Mesenchymal stem cell (in vitro differentiated cells and primary cell): ENCODE measurements around the gene PXT1.

Experiments used
- DNase-seq: peaks from one replicate; pipeline ENCODE4 v3.0.0-alpha.2; 2013
- H2AFZ ChIP-seq: one replicate; pipeline ENCODE4 v1.6.1; 2013; ENCODE audit warnings: low read depth, mild to moderate bottlenecking, control low read depth, inconsistent platforms, low read length, moderate library complexity
- H2AK5ac ChIP-seq: 2 replicates; pipeline ENCODE4 v1.6.1; 2013; ENCODE audit warnings: low read length, moderate library complexity, mild to moderate bottlenecking, inconsistent platforms; ENCODE audit not compliant: severe bottlenecking
- H2BK120ac ChIP-seq: one replicate; pipeline ENCODE4 v1.6.1; 2013; ENCODE audit warnings: low read depth, mild to moderate bottlenecking, inconsistent platforms, low read length, moderate library complexity
- H2BK12ac ChIP-seq, 2 experiments: one replicate each; pipeline ENCODE4 v1.6.1; 2013; ENCODE audit warnings: inconsistent platforms in 2 of 2, low read length in 2 of 2, mild to moderate bottlenecking in 2 of 2, moderate library complexity in 2 of 2, control low read depth in 1 of 2
- H2BK15ac ChIP-seq: one replicate; pipeline ENCODE4 v1.6.1; 2013; ENCODE audit warnings: mild to moderate bottlenecking, low read depth, inconsistent platforms; ENCODE audit not compliant: poor library complexity, severe bottlenecking
- H2BK5ac ChIP-seq: 2 replicates; pipeline ENCODE4 v1.6.1; 2013; ENCODE audit warnings: low read depth, mild to moderate bottlenecking, low read length, control low read depth, inconsistent platforms; ENCODE audit not compliant: poor library complexity, severe bottlenecking
- H3K14ac ChIP-seq, 2 experiments: one replicate each; pipeline ENCODE4 v1.6.1; 2013; ENCODE audit warnings: inconsistent platforms in 2 of 2, low read length in 2 of 2, control low read depth in 1 of 2, mild to moderate bottlenecking in 1 of 2, moderate library complexity in 1 of 2
- H3K18ac ChIP-seq, 2 experiments: one replicate each; pipeline ENCODE4 v1.6.1; 2013; ENCODE audit warnings: inconsistent platforms in 2 of 2, low read length in 2 of 2, control low read depth in 1 of 2, low read depth in 1 of 2, mild to moderate bottlenecking in 1 of 2
- H3K23ac ChIP-seq, 2 experiments: one replicate each; pipeline ENCODE4 v1.6.1; 2013; ENCODE audit warnings: inconsistent platforms in 2 of 2, low read length in 2 of 2, mild to moderate bottlenecking in 2 of 2, moderate library complexity in 2 of 2, control low read depth in 1 of 2
- H3K27ac ChIP-seq: 2 replicates; pipeline ENCODE4 v1.5.1; 2013; ENCODE audit warnings: mild to moderate bottlenecking, moderate library complexity, low read length, control low read depth, inconsistent platforms; ENCODE audit not compliant: poor library complexity, severe bottlenecking
- H3K27me3 ChIP-seq, 2 experiments: 2 replicates each; pipeline versions ENCODE4 v1.6.1 to v1.7.0; 2013; ENCODE audit warnings: low read length in 2 of 2, mild to moderate bottlenecking in 2 of 2, moderate library complexity in 2 of 2, control low read depth in 1 of 2, inconsistent platforms in 1 of 2; ENCODE audit not compliant: control insufficient read depth in 1 of 2, insufficient read depth in 1 of 2
- H3K36me3 ChIP-seq, 2 experiments: 2 replicates each; pipeline versions ENCODE4 v1.6.1 to v1.7.0; 2013; ENCODE audit warnings: low read length in 2 of 2, control low read depth in 1 of 2, inconsistent platforms in 1 of 2, low read depth in 1 of 2, mild to moderate bottlenecking in 1 of 2; ENCODE audit not compliant: insufficient read depth in 2 of 2, control insufficient read depth in 1 of 2
- H3K4ac ChIP-seq, 2 experiments: one replicate each; pipeline ENCODE4 v1.6.1; 2013; ENCODE audit warnings: inconsistent platforms in 2 of 2, low read length in 2 of 2, mild to moderate bottlenecking in 2 of 2, moderate library complexity in 2 of 2, control low read depth in 1 of 2, low read depth in 1 of 2
- H3K4me1 ChIP-seq: 2 replicates; pipeline ENCODE4 v1.6.1; 2013; ENCODE audit warnings: low read depth, low read length, control low read depth; ENCODE audit not compliant: control insufficient read depth, insufficient read depth
- H3K4me2 ChIP-seq: 2 replicates; pipeline ENCODE4 v1.6.1; 2013; ENCODE audit warnings: low read length, mild to moderate bottlenecking, inconsistent platforms; ENCODE audit not compliant: poor library complexity, severe bottlenecking
- H3K4me3 ChIP-seq, 2 experiments: 2 replicates each; pipeline versions ENCODE4 v1.5.1 to v1.7.0; 2013; ENCODE audit warnings: low read length in 2 of 2, mild to moderate bottlenecking in 2 of 2, control low read depth in 1 of 2, low read depth in 1 of 2; ENCODE audit not compliant: insufficient read depth in 1 of 2
- H3K79me1 ChIP-seq: replicated peaks from 2 replicates; pipeline ENCODE4 v1.6.1; 2013; ENCODE audit warnings: mild to moderate bottlenecking, control low read depth, low read length, inconsistent platforms; ENCODE audit not compliant: poor library complexity, severe bottlenecking
- H3K9ac ChIP-seq: 2 replicates; pipeline ENCODE4 v1.7.0; 2013; ENCODE audit warnings: mild to moderate bottlenecking, low read length, moderate library complexity
- H3K9me3 ChIP-seq: 2 replicates; pipeline ENCODE4 v1.7.0; 2013; ENCODE audit warnings: mild to moderate bottlenecking, low read length; ENCODE audit not compliant: control insufficient read depth
- H4K8ac ChIP-seq: one replicate; pipeline ENCODE4 v1.6.1; 2013; ENCODE audit warnings: inconsistent platforms, mild to moderate bottlenecking, low read length, moderate library complexity
- H4K91ac ChIP-seq: one replicate; pipeline ENCODE4 v1.6.1; 2013; ENCODE audit warnings: mild to moderate bottlenecking, low read length, inconsistent platforms
- whole genome bisulfite sequencing: methylation state at CpG from one replicate; pipeline ENCODE4 v1.1.7; 2013; ENCODE audit warnings: mixed read lengths; 5-methylcytosine and 5-hydroxymethylcytosine counted together

Gene PXT1

GRCh38 chr6:36353411-36353915 is 89.2 kb downstream of the PXT1 start:
- H2BK15ac ChIP-seq = no peak overlapping the region
- 48% methylated on average over 3 of the region's 4 CpGs for WGBS
- no peak overlapping the region for H3K4ac ChIP-seq
- no peak overlapping the region for H2AFZ ChIP-seq
- no peak overlapping the region for H2AK5ac ChIP-seq
- H3K27me3 ChIP-seq = peaks cover 6 to 24% of the 10 kb centered on the region in 2 experiments
- no peak overlapping the region for H3K4me2 ChIP-seq
- peaks cover 4% of the 10 kb centered on the region for H3K4me1 ChIP-seq
- peak overlapping the region; percentile 42 for H3K9ac ChIP-seq
- H3K14ac ChIP-seq = no peak overlapping the region
- no peak overlapping the region for H4K8ac ChIP-seq
- no peaks in the 10 kb centered on the region for H3K36me3 ChIP-seq
- no peak overlapping the region for H2BK5ac ChIP-seq
- H2BK120ac ChIP-seq = no peak overlapping the region
- H4K91ac ChIP-seq = no peak overlapping the region
- H3K27ac ChIP-seq = no peak overlapping the region
- no peak overlapping the region for H3K23ac ChIP-seq
- H3K9me3 ChIP-seq = peaks cover 6% of the 10 kb centered on the region
- H3K18ac ChIP-seq = no peak overlapping the region
- H3K4me3 ChIP-seq = no peak overlapping the region
- no peak overlapping the region for H2BK12ac ChIP-seq
- no peaks in the 10 kb centered on the region for H3K79me1 ChIP-seq
- DNase-seq = no peak

GRCh38 chr6:36352477-36353157 is 90.0 kb downstream of the PXT1 start:
- no peak overlapping the region for H3K4me3 ChIP-seq

GRCh38 chr6:36350681-36351571 is 91.7 kb downstream of the PXT1 start:
- Histone ChIP-seq H3K23ac (no peak overlapping the region), H2AK5ac (no peak overlapping the region), H4K91ac (no peak overlapping the region), H2BK15ac (no peak overlapping the region), H3K4me1 (peaks cover 6% of the 10 kb centered on the region), H2BK5ac (no peak overlapping the region), H3K4ac (no peak overlapping the region), H3K9me3 (peaks cover 6% of the 10 kb centered on the region), H4K8ac (no peak overlapping the region), H3K14ac (no peak overlapping the region), H3K4me3 (no peak overlapping the region), H3K9ac (peak overlapping the region; percentile 52), H2BK120ac (no peak overlapping the region), H3K4me2 (no peak overlapping the region), H2BK12ac (peak overlapping the region in 1 of 2 experiments; percentile 18), H3K36me3 (no peaks in the 10 kb centered on the region), H3K27me3 (peaks cover 9 to 16% of the 10 kb centered on the region in 2 experiments), H2AFZ (no peak overlapping the region), H3K27ac (no peak overlapping the region), H3K18ac (peak overlapping the region in 1 of 2 experiments; percentile 11), H3K79me1 (no peaks in the 10 kb centered on the region)
- DNase-seq = peak; percentile 85
- WGBS = 54% methylated on average over 13 of the region's 15 CpGs

More at GRCh38 chr6:36352477-36353157, 90.0 kb downstream of the PXT1 start:
- Histone ChIP-seq H3K27ac (no peak overlapping the region), H2BK5ac (no peak overlapping the region), H3K4me2 (no peak overlapping the region), H3K4ac (no peak overlapping the region), H4K91ac (no peak overlapping the region), H4K8ac (no peak overlapping the region), H3K23ac (no peak overlapping the region), H3K9ac (peak overlapping the region; percentile 42), H3K4me1 (peaks cover 4% of the 10 kb centered on the region), H3K36me3 (no peaks in the 10 kb centered on the region), H3K14ac (no peak overlapping the region), H3K18ac (no peak overlapping the region), H2AK5ac (no peak overlapping the region), H3K9me3 (peaks cover 6% of the 10 kb centered on the region), H2BK120ac (no peak overlapping the region), H3K79me1 (no peaks in the 10 kb centered on the region), H2BK15ac (no peak overlapping the region), H2BK12ac (no peak overlapping the region), H3K27me3 (peaks cover 7 to 18% of the 10 kb centered on the region in 2 experiments), H2AFZ (no peak overlapping the region)
- WGBS = 86% methylated on average over 8 of the region's 8 CpGs
- no peak for DNase-seq

GRCh38 chr6:36350082-36350481 is 92.6 kb downstream of the PXT1 start:
- H3K4me2 ChIP-seq = no peak overlapping the region
- peaks cover 9 to 16% of the 10 kb centered on the region in 2 experiments for H3K27me3 ChIP-seq
- H3K9me3 ChIP-seq = peaks cover 6% of the 10 kb centered on the region
- no peaks in the 10 kb centered on the region for H3K36me3 ChIP-seq
- no peak overlapping the region for H3K14ac ChIP-seq
- H3K18ac ChIP-seq = no peak overlapping the region
- no peaks in the 10 kb centered on the region for H3K79me1 ChIP-seq
- no peak overlapping the region for H2BK15ac ChIP-seq
- no peak overlapping the region for H4K8ac ChIP-seq
- no peak overlapping the region for H3K23ac ChIP-seq
- H2AK5ac ChIP-seq = no peak overlapping the region
- H2BK120ac ChIP-seq = no peak overlapping the region
- H3K27ac ChIP-seq = no peak overlapping the region
- DNase-seq = no peak
- H2BK12ac ChIP-seq = no peak overlapping the region
- peaks cover 6% of the 10 kb centered on the region for H3K4me1 ChIP-seq
- H3K4ac ChIP-seq = no peak overlapping the region
- H4K91ac ChIP-seq = no peak overlapping the region
- no peak overlapping the region for H2AFZ ChIP-seq
- H2BK5ac ChIP-seq = no peak overlapping the region
- H3K9ac ChIP-seq = no peak overlapping the region
- no peak overlapping the region for H3K4me3 ChIP-seq
- 92% methylated on average over 2 of the region's 4 CpGs for WGBS
